ENCODE data around the gene TBC1D8. TPM values are rescaled to one million over a fixed set of nuclear protein-coding genes. Genes with fewer than 3 reads are reported as not detected.

Gene TBC1D8
- total RNA-seq, 1 donor from 2014 or later = 3.9 TPM

DNA sequence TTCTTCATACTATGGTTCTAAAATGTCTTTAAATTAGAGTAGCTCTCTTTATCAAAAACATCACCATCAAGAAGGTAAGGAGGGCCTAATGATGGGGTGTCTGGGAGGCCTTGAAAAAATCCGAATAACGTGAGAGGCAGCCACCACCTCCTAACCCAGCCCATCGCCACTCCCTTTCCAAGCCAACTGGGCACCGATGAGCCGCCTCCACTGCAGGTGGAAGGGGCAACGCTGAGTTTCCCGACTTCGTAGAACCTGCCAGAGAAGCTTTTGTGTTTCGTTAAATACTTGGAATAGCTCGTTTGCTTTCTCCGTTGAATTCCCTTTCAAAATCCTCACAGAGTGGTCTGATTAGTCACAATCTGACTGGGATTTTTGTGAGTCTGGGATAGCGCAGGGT, 171.1 kb downstream of the TBC1D8 start:
- Mint-ChIP-seq H3K27ac (no peak overlapping the region), H3K4me3 (no peak overlapping the region), H3K4me1 (peaks cover 37% of the 10 kb centered on the region), H3K27me3 (ENCODE audit: insufficient read depth, low read depth) (peaks cover under 1% of the 10 kb centered on the region), H3K9me3 (no peaks in the 10 kb centered on the region), H3K36me3 (no peaks in the 10 kb centered on the region)
- no peaks in the 10 kb centered on the region for H3K36me3 ChIP-seq
- H3K27ac ChIP-seq = no peak overlapping the region
- peaks cover 12% of the 10 kb centered on the region for H3F3A ChIP-seq (ENCODE audit: low read depth)
- no peak overlapping the region for H2AFZ ChIP-seq (replicated peaks)
- H3K4me3 ChIP-seq = no peak overlapping the region
- H3K9ac ChIP-seq = no peak overlapping the region
- DNase-seq (ENCODE audit: low spot score) = no peak
- no peaks in the 10 kb centered on the region for H3K27me3 ChIP-seq
- no peak for TF ChIP-seq EZH2 (IDR thresholded peaks at IDR 0.05)
- TF ChIP-seq EZH2phosphoT487 (IDR thresholded peaks at IDR 0.05) = no peak
- TF ChIP-seq, protein P1, sequence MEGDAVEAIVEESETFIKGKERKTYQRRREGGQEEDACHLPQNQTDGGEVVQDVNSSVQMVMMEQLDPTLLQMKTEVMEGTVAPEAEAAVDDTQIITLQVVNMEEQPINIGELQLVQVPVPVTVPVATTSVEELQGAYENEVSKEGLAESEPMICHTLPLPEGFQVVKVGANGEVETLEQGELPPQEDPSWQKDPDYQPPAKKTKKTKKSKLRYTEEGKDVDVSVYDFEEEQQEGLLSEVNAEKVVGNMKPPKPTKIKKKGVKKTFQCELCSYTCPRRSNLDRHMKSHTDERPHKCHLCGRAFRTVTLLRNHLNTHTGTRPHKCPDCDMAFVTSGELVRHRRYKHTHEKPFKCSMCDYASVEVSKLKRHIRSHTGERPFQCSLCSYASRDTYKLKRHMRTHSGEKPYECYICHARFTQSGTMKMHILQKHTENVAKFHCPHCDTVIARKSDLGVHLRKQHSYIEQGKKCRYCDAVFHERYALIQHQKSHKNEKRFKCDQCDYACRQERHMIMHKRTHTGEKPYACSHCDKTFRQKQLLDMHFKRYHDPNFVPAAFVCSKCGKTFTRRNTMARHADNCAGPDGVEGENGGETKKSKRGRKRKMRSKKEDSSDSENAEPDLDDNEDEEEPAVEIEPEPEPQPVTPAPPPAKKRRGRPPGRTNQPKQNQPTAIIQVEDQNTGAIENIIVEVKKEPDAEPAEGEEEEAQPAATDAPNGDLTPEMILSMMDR (IDR thresholded peaks at IDR 0.05) = no peak
- H3K4me1 ChIP-seq = peaks cover 18% of the 10 kb centered on the region
- H4K20me1 ChIP-seq (ENCODE audit: low read depth) = no peaks in the 10 kb centered on the region
- no peaks in the 10 kb centered on the region for H3K79me2 ChIP-seq (ENCODE audit: low read depth)
- no peak overlapping the region for H3K4me2 ChIP-seq
- H3K9me3 ChIP-seq (ENCODE audit: low read depth) = no peaks in the 10 kb centered on the region

DNA sequence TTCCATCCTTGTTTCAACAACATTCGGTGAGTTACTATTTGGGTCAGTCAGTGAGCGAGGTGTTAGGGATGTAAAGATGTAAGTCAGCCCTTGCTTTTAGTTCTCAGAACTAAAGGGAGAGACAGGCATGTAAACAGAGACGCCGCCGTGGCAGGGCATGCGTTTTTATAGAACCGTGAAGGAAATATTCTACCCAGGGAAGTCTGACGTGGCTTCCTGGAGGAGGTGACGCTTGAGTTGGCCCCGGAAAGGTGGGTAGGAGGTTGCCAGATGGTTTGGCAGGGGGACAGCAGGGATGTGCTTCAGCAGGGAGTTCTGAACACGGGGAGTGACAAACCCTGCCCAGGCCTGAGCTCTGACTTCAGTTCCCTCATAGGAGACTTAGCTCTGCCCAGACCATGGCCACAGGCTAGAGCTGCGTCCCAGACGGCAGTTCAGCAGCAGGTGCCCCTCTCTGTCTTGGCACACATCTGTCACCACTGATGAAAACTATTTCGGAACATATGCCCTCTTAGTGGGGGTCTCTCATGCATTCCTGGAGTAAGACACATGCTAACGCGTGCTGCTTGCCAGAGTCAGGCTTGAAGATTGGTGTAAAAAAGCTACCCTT, 172.5 kb downstream of the TBC1D8 start:
- Histone ChIP-seq H3K9me3 (ENCODE audit: low read depth) (no peaks in the 10 kb centered on the region), H3K79me2 (ENCODE audit: low read depth) (no peaks in the 10 kb centered on the region), H3K27ac (no peak overlapping the region), H2AFZ (replicated peaks) (no peak overlapping the region), H3F3A (ENCODE audit: low read depth) (peaks cover 12% of the 10 kb centered on the region), H3K4me3 (no peak overlapping the region), H3K4me1 (peaks cover 18% of the 10 kb centered on the region), H3K4me2 (no peak overlapping the region), H3K9ac (no peak overlapping the region), H3K36me3 (no peaks in the 10 kb centered on the region), H4K20me1 (ENCODE audit: low read depth) (no peaks in the 10 kb centered on the region), H3K27me3 (no peaks in the 10 kb centered on the region)
- DNase-seq (ENCODE audit: low spot score) = no peak
- Mint-ChIP-seq H3K4me1 (peaks cover 37% of the 10 kb centered on the region), H3K27me3 (ENCODE audit: insufficient read depth, low read depth) (peaks cover 6% of the 10 kb centered on the region), H3K4me3 (no peak overlapping the region), H3K27ac (no peak overlapping the region), H3K36me3 (no peaks in the 10 kb centered on the region), H3K9me3 (no peaks in the 10 kb centered on the region)
- TF ChIP-seq, protein P1 (IDR thresholded peaks at IDR 0.05) = no peak
- TF ChIP-seq EZH2 (IDR thresholded peaks at IDR 0.05) = no peak
- no peak for TF ChIP-seq EZH2phosphoT487 (IDR thresholded peaks at IDR 0.05)

DNA sequence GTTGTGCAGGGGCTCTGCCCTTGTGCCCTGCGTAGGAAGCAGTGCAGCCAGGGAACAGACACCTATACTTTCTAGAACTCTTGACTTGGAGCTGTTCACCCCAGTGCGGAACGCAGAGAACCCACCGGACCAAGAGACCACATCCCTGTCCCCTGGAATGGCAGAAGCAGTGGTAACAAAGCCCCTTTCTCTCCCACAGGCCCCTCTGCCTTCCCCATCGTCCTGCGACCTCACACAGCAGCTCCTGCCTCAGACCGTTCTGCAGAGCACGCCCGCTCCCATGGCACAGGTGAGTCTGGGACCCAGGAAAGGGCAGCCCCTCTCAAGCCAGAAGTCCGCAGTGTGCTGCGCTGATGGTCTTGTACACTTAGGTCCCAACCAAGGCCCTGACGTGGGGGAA, 173.7 kb downstream of the TBC1D8 start:
- TF ChIP-seq, protein P1 (IDR thresholded peaks at IDR 0.05) = no peak
- TF ChIP-seq EZH2phosphoT487 (IDR thresholded peaks at IDR 0.05) (no peak), EZH2 (IDR thresholded peaks at IDR 0.05) (no peak)
- no peaks in the 10 kb centered on the region for H3K79me2 ChIP-seq (ENCODE audit: low read depth)
- no peak overlapping the region for H3K4me3 ChIP-seq
- H3K36me3 ChIP-seq = no peaks in the 10 kb centered on the region
- Mint-ChIP-seq H3K36me3 (no peaks in the 10 kb centered on the region), H3K4me3 (no peak overlapping the region), H3K27me3 (ENCODE audit: insufficient read depth, low read depth) (peaks cover 6% of the 10 kb centered on the region), H3K9me3 (no peaks in the 10 kb centered on the region), H3K4me1 (peaks cover 34% of the 10 kb centered on the region), H3K27ac (no peak overlapping the region)
- H2AFZ ChIP-seq (replicated peaks) = no peak overlapping the region
- no peaks in the 10 kb centered on the region for H4K20me1 ChIP-seq (ENCODE audit: low read depth)
- no peaks in the 10 kb centered on the region for H3K9me3 ChIP-seq (ENCODE audit: low read depth)
- H3F3A ChIP-seq (ENCODE audit: low read depth) = peaks cover 12% of the 10 kb centered on the region
- H3K9ac ChIP-seq = no peak overlapping the region
- no peak overlapping the region for H3K4me2 ChIP-seq
- H3K27ac ChIP-seq = no peak overlapping the region
- H3K4me1 ChIP-seq = peaks cover 18% of the 10 kb centered on the region
- no peaks in the 10 kb centered on the region for H3K27me3 ChIP-seq
- no peak for DNase-seq (ENCODE audit: low spot score)

Data from neural progenitor cell (in vitro differentiated cells).